GM12878 (cell line): ENCODE data around the gene WDR11. TPM values are rescaled to one million over a fixed set of nuclear protein-coding genes. Genes with fewer than 3 reads are reported as not detected.
A peak's percentile ranks its signal among the peaks of the same experiment; 100 is the strongest.

Experiments
- ATAC-seq: fragments of 200-7000 bp; cut with Tn5 transposase; 3 replicates; pipeline ENCODE4 v1.9.1; 2020; ENCODE audit warnings: mild to moderate bottlenecking, moderate library complexity
- BruUV-seq: library from RNA; stranded (reverse); fragments of 400-500 nt; replicated peaks from 2 replicates; lab custom pipeline; 2021; lab: Mats Ljungman, UMichigan
- CTCF ChIA-PET: fragments of 300-600 bp; sonication (Branson Sonifier 250); formaldehyde crosslinking; extraction: SDS; loops from one replicate; lab custom pipeline; 2021; ENCODE audit warnings: inconsistent platforms; lab: Yijun Ruan, JAX
- POLR2A ChIA-PET: fragments of 350-600 bp; formaldehyde crosslinking; extraction: SDS; loops from one replicate; lab custom pipeline; 2021; ENCODE audit warnings: inconsistent platforms; lab: Charles Lee
- RAD21 ChIA-PET: fragments of 300-600 bp; sonication (Branson Sonifier 250); formaldehyde crosslinking; loops from one replicate; lab custom pipeline; 2023; ENCODE audit warnings: antibody characterized with exemption; ENCODE audit not compliant: unreplicated experiment; lab: Charles Lee
- SMC1A ChIA-PET: fragments of 300-600 bp; sonication (Branson Sonifier 250); formaldehyde crosslinking; loops from one replicate; lab custom pipeline; 2023; ENCODE audit not compliant: unreplicated experiment, uncharacterized antibody; lab: Charles Lee
- DNase-seq: peaks from one replicate; pipeline ENCODE4 v3.0.0-alpha.2; 2011; ENCODE audit warnings: low read depth, low spot score
- FAIRE-seq: peaks from 3 replicates; lab custom pipeline; 2011; peaks lifted over from hg19 to GRCh38; lab: Jason Lieb, UNC
- H2AFZ ChIP-seq: 2 replicates; pipeline ENCODE4 v1.6.0; 2011; ENCODE audit warnings: low read depth, low read length, control low read depth; ENCODE audit not compliant: control insufficient read depth
- H3K27ac ChIP-seq: 2 replicates; pipeline ENCODE4 v1.5.1; 2011; ENCODE audit warnings: control low read depth; ENCODE audit not compliant: control insufficient read depth, insufficient read depth
- H3K27me3 ChIP-seq, 2 experiments: replicated peaks in 1 of 2; 2 replicates each; pipeline versions ENCODE4 v1.6.0 to v1.6.1; 2011; ENCODE audit warnings: low read length in 1 of 2; ENCODE audit not compliant: control insufficient read depth in 2 of 2, insufficient read depth in 2 of 2
- H3K36me3 ChIP-seq, 2 experiments: 2 replicates each; pipeline ENCODE4 v1.5.1; 2011; ENCODE audit warnings: low read length in 1 of 2; ENCODE audit not compliant: control insufficient read depth in 2 of 2, insufficient read depth in 2 of 2
- H3K4me1 ChIP-seq: 2 replicates; pipeline ENCODE4 v1.6.1; 2011; ENCODE audit warnings: mild to moderate bottlenecking, low read length, moderate library complexity, mixed read lengths; ENCODE audit not compliant: control insufficient read depth, insufficient read depth
- H3K4me2 ChIP-seq: 2 replicates; pipeline ENCODE4 v1.6.0; 2011; ENCODE audit warnings: control low read depth; ENCODE audit not compliant: control insufficient read depth, insufficient read depth
- H3K4me3 ChIP-seq: fragments of 200-600 bp; sonication (generic); 2 replicates; pipeline ENCODE4 v1.5.1; 2016
- H3K79me2 ChIP-seq: 2 replicates; pipeline ENCODE4 v1.6.0; 2011; ENCODE audit warnings: low read length; ENCODE audit not compliant: control insufficient read depth, insufficient read depth
- H3K9ac ChIP-seq: 2 replicates; pipeline ENCODE4 v1.8.0; 2011; ENCODE audit warnings: low read length, control low read depth, mixed read lengths; ENCODE audit not compliant: control insufficient read depth, insufficient read depth
- H3K9me3 ChIP-seq: replicated peaks from 3 replicates; pipeline ENCODE4 v1.5.1; 2011; ENCODE audit warnings: mild to moderate bottlenecking, low read length; ENCODE audit not compliant: control insufficient read depth, insufficient read depth
- H4K20me1 ChIP-seq: 2 replicates; pipeline ENCODE4 v1.6.0; 2011; ENCODE audit not compliant: control insufficient read depth, insufficient read depth
- BACH1 ChIP-seq: fragments of 450-650 bp; IDR thresholded peaks from 2 replicates; pipeline ENCODE4 v1.6.1; 2017; ENCODE audit warnings: mild to moderate bottlenecking, borderline replicate concordance
- RAD21 ChIP-seq: IDR thresholded peaks from 2 replicates; pipeline ENCODE4 v1.6.1; 2011; ENCODE audit warnings: mild to moderate bottlenecking, low read depth, low read length, moderate library complexity; ENCODE audit not compliant: insufficient read depth
- SMC3 ChIP-seq: IDR thresholded peaks from 2 replicates; pipeline ENCODE4 v1.6.1; 2011; ENCODE audit warnings: low read length, improper control_type of control experiment, borderline replicate concordance
- YY1 ChIP-seq: IDR thresholded peaks from 2 replicates; pipeline ENCODE4 v1.6.1; 2011; ENCODE audit warnings: low read depth, mild to moderate bottlenecking, low read length
- WGBS: methylation state at CpG from one replicate; pipeline ENCODE4 v1.1.6; 2016; ENCODE audit warnings: low lambda C conversion rate; ENCODE audit not compliant: insufficient replicate concordance, insufficient coverage; ENCODE audit errors: missing lambda C conversion rate; 5-methylcytosine and 5-hydroxymethylcytosine counted together
- in situ Hi-C: fragments of 300-500 bp; cut with MboI; formaldehyde crosslinking; loops from 9 replicates; pipeline ENCODE4 v1.14.3; 2018; ENCODE audit warnings: mixed read lengths
- intact Hi-C: fragments of 100-400 bp; cut with micrococcal nuclease; formaldehyde crosslinking; loops from one replicate; pipeline ENCODE4 v1.14.2; 2022; ENCODE audit not compliant: unreplicated experiment
- polyA plus RNA-seq, 11 experiments: library from polyadenylated mRNA; depleted of rRNA in 4 of 11; unstranded in 6 of 11; stranded (reverse) in 5 of 11; fragments of >200 nt; fragmentation: Nextera tagmentation in 4 of 11; fragmentation: Illumina TruSeq in 1 of 11; extraction: Ambion mirVana in 4 of 11; extraction: Trizol in 1 of 11; gene quantifications; 1 replicate in 1 of 11; 2 replicates in 10 of 11; pipeline versions ENCODE4 v1.2.1 to v1.2.3, GENCODE V29; 2011 to 2016; ENCODE audit warnings: inconsistent platforms in 2 of 11, missing spikeins in 2 of 11, low read depth in 1 of 11
- total RNA-seq, 4 experiments: library from RNA; depleted of rRNA in 3 of 4; stranded (reverse); fragments of >200 nt in 3 of 4; fragmentation: Illumina TruSeq in 1 of 4; extraction: Trizol in 1 of 4; gene quantifications; 2 replicates each; pipeline versions ENCODE4 v1.2.1 to v1.2.3, GENCODE V29; 2013 to 2021
- TF ChIP-seq, protein P1 (sequence below), 3 experiments: IDR thresholded peaks in 2 of 3; conservative IDR thresholded peaks in 1 of 3; 2 replicates each; pipeline ENCODE4 v1.5.1; 2011; ENCODE audit warnings: low read depth in 3 of 3, low read length in 3 of 3, mild to moderate bottlenecking in 3 of 3, control low read depth in 2 of 3, moderate library complexity in 2 of 3, inconsistent platforms in 1 of 3, mixed read lengths in 1 of 3; ENCODE audit not compliant: control insufficient read depth in 2 of 3, insufficient read depth in 1 of 3; ENCODE audit errors: extremely low read depth in 1 of 3

WDR11 gene
- total and polyA plus RNA-seq, 10 of the 15 experiments (the other 5 are each of a cell fraction or from before 2014, with no cell fraction given) = 21.3 to 132 (median 42.6) TPM

DNA sequence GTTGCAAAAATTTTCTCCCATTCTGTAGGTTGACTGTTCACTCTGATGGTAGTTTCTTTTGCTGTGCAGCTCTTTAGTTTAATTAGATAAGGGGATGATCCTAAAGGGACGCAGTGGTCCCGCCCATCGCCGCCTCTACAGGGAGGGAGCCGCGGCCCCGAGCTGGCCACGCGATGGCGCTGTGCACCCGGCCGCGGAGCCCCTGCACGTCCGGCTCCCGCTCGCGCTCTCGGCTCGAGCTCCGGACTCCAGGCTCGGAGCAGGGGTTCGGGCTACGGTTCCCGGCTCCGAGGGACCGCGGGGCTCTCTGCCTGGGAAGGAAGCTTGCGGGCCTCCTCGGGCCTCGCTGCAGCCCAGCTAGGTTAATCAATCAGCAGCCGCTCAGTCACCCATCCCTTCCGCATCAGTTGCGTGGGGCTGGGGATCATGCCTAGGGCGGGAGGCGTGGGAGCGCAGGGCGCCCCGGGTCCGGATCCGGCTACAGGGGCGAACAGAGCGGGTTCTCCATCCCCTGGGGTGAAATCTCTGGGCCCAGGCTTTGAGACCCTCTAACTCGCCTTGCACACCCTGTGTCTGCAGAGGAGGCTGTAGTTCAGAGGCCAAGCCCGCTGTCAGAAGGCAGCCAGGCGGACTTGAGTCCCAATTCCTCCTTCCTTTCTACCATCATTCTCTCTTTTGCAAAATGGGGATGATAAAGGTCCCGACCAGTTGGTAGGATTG, 97.9 kb downstream of the WDR11 start:
- 7% methylated on average over 47 of the region's 47 CpGs for WGBS
- H3K27me3 ChIP-seq = peaks cover 8 to 11% of the 10 kb centered on the region in 2 experiments
- CTCF ChIA-PET = interaction anchor here (0.6 to 1.7 kb wide), 16 partner anchors 9 to 952 kb away, joined by 3 to 7 read pairs (median 3); no protein-coding TSS in a partner anchor
- H4K20me1 ChIP-seq = no peaks in the 10 kb centered on the region
- no peak for DNase-seq
- H2AFZ ChIP-seq = peak overlapping the region; percentile 60
- no peak overlapping the region for H3K9ac ChIP-seq
- FAIRE-seq = no peak
- H3K4me1 ChIP-seq = no peaks in the 10 kb centered on the region
- H3K36me3 ChIP-seq = no peaks in the 10 kb centered on the region
- in situ Hi-C loops = loop anchor here (5.0 kb wide), 1 partner anchor 783 kb away; no protein-coding TSS in a partner anchor
- no peak overlapping the region for H3K4me3 ChIP-seq
- peaks cover 2% of the 10 kb centered on the region; the same call in 1 of the 3 replicates for H3K9me3 ChIP-seq
- peak; percentile 100 for ATAC-seq
- SMC1A ChIA-PET = interaction anchor here (0.7 to 1.3 kb wide), 2 partner anchors 659 to 938 kb away, joined by 3 to 4 read pairs; no protein-coding TSS in a partner anchor
- no peak overlapping the region for H3K27ac ChIP-seq
- RAD21 ChIA-PET = interaction anchor here (0.7 to 1.1 kb wide), 2 partner anchors 659 to 999 kb away, joined by 3 to 4 read pairs; no protein-coding TSS in a partner anchor
- no peaks in the 10 kb centered on the region for H3K79me2 ChIP-seq
- POLR2A ChIA-PET = no interaction called here
- BruUV-seq = no TSS peak
- no peak for TF ChIP-seq BACH1
- TF ChIP-seq RAD21 = peak; percentile 73
- TF ChIP-seq SMC3 = peak; percentile 61
- 0 out of 2 replicates have a peak, but pooled peaks have one; percentile 51 for TF ChIP-seq YY1
- TF ChIP-seq, protein P1, sequence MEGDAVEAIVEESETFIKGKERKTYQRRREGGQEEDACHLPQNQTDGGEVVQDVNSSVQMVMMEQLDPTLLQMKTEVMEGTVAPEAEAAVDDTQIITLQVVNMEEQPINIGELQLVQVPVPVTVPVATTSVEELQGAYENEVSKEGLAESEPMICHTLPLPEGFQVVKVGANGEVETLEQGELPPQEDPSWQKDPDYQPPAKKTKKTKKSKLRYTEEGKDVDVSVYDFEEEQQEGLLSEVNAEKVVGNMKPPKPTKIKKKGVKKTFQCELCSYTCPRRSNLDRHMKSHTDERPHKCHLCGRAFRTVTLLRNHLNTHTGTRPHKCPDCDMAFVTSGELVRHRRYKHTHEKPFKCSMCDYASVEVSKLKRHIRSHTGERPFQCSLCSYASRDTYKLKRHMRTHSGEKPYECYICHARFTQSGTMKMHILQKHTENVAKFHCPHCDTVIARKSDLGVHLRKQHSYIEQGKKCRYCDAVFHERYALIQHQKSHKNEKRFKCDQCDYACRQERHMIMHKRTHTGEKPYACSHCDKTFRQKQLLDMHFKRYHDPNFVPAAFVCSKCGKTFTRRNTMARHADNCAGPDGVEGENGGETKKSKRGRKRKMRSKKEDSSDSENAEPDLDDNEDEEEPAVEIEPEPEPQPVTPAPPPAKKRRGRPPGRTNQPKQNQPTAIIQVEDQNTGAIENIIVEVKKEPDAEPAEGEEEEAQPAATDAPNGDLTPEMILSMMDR (IDR thresholded peaks at IDR 0.05 in 2 of 3, conservative IDR thresholded peaks at IDR 0.05 in 1 of 3; ENCODE audit: control insufficient read depth in 2 of 3, extremely low read depth in 1 of 3, insufficient read depth in 1 of 3, low read depth in 3 of 3, low read length in 3 of 3) = peak; percentile 68 to 83 (median 77); a peak in 5 of 6 replicates
- TF ChIP-seq, all 136 proteins: peak for 4
- H3K4me2 ChIP-seq = peak overlapping the region; percentile 60
- intact Hi-C loops = no loop called here
